Nephron progenitor cell (in vitro differentiated cells): ENCODE data around the gene MYO1E.
"Not testable (repeated sequence)": the region's sequence is repeated elsewhere in the genome, so short reads cannot be mapped to it uniquely, and the experiment has no call there.

Experiments used
- DNase-seq: peaks from one replicate; pipeline ENCODE4 v3.0.0; 2021
- H3K27ac Mint-ChIP-seq: 2 replicates; pipeline ENCODE4 v1.8.0; 2021; ENCODE audit warnings: mild to moderate bottlenecking, moderate library complexity, mixed read lengths
- H3K27me3 Mint-ChIP-seq: 2 replicates; pipeline ENCODE4 v1.8.0; 2021; ENCODE audit warnings: mild to moderate bottlenecking, low read depth, mixed read lengths; ENCODE audit not compliant: poor library complexity
- H3K36me3 Mint-ChIP-seq: 2 replicates; pipeline ENCODE4 v1.8.0; 2021; ENCODE audit warnings: low read depth, mixed read lengths
- H3K4me1 Mint-ChIP-seq: 2 replicates; pipeline ENCODE4 v1.8.0; 2021; ENCODE audit warnings: mixed read lengths
- H3K4me3 Mint-ChIP-seq: 2 replicates; pipeline ENCODE4 v1.8.0; 2021; ENCODE audit warnings: mild to moderate bottlenecking, moderate library complexity, mixed read lengths
- H3K9me3 Mint-ChIP-seq: 2 replicates; pipeline ENCODE4 v1.8.0; 2021; ENCODE audit warnings: mild to moderate bottlenecking, moderate library complexity, mixed read lengths
- TF ChIP-seq, protein P1 (sequence below): fragments of 200-600 bp; sonication (generic); IDR thresholded peaks from 2 replicates; pipeline ENCODE4 v1.5.0; 2021; ENCODE audit warnings: antibody characterized with exemption

Gene MYO1E

DNA sequence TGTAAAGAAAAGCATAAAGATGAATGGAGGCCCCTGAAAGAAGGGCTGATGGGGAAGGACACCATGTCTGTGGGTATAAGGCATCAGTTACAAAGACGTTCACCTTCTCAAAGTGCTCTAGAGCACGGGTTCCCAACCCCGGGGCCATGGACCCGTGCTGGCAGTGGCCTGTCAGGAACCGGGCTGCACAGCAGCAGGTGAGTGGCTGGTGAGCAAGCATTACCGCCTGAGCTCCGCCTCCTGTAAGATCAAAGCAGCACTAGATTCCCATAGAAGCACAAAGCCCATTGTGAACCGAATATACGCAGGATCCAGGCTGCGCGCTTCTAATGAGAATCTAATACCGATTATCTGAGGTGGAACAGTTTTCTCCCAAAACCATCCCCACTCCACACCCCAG is 25.7 kb downstream of the MYO1E start:
- H3K27me3 Mint-ChIP-seq: peaks cover 3% of the 10 kb centered on the region
- no peak for DNase-seq

DNA sequence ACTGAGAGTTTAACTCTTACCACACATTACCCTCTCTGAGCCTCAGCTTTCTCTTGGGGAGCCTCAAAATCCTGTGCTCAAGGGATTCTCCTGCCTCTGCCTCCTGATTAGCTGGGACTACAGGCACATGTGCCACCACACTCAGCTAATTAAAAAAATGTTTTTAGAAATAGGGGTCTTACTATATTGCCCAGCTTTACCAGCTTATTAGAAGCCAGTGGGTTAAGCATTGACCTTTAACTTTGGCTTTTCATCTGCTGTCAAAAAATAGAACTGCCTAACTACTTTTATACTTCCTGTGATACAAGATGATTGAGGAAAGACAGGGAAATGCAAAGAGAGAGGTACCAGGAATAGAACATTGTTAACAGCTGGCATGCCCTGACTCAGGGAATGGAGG is 27.3 kb downstream of the MYO1E start:
- H3K9me3 Mint-ChIP-seq: peaks cover 35% of the 10 kb centered on the region
- H3K27ac Mint-ChIP-seq: no peak overlapping the region
- peaks cover 24% of the 10 kb centered on the region for H3K36me3 Mint-ChIP-seq
- H3K27me3 Mint-ChIP-seq: no peaks in the 10 kb centered on the region
- H3K4me3 Mint-ChIP-seq: no peak overlapping the region
- TF ChIP-seq, protein P1, sequence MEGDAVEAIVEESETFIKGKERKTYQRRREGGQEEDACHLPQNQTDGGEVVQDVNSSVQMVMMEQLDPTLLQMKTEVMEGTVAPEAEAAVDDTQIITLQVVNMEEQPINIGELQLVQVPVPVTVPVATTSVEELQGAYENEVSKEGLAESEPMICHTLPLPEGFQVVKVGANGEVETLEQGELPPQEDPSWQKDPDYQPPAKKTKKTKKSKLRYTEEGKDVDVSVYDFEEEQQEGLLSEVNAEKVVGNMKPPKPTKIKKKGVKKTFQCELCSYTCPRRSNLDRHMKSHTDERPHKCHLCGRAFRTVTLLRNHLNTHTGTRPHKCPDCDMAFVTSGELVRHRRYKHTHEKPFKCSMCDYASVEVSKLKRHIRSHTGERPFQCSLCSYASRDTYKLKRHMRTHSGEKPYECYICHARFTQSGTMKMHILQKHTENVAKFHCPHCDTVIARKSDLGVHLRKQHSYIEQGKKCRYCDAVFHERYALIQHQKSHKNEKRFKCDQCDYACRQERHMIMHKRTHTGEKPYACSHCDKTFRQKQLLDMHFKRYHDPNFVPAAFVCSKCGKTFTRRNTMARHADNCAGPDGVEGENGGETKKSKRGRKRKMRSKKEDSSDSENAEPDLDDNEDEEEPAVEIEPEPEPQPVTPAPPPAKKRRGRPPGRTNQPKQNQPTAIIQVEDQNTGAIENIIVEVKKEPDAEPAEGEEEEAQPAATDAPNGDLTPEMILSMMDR: no peak
- DNase-seq: no peak
- H3K4me1 Mint-ChIP-seq: peaks cover 5% of the 10 kb centered on the region

More for the DNA sequence above, 25.7 kb downstream of the MYO1E start:
- no peak overlapping the region for H3K4me3 Mint-ChIP-seq
- peaks cover 14% of the 10 kb centered on the region for H3K4me1 Mint-ChIP-seq
- TF ChIP-seq, protein P1: no peak
- H3K36me3 Mint-ChIP-seq: peaks cover 24% of the 10 kb centered on the region
- H3K9me3 Mint-ChIP-seq: peaks cover 28% of the 10 kb centered on the region
- H3K27ac Mint-ChIP-seq: no peak overlapping the region

DNA sequence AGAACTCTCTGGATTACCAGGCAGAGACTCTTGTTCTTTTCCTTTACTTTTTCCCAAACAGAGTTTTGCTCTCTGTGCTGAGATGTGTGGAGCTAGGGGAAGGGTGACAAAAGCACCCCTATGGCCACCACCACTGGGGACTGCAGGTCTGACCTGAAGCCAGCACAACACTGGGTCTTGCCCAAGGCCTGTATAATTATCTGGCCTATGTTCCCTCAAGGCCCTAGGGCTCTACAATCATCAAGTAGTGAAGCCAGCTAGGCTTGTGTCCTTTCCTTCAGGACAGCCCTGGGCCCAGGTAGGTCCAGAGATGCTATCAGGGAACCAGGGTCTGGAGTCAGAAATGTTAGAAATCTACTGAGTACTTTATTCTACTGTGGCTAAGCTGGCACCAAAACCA is 28.4 kb downstream of the MYO1E start:
- Mint-ChIP-seq H3K36me3 (peaks cover 25% of the 10 kb centered on the region), H3K27me3 (no peaks in the 10 kb centered on the region)

DNA sequence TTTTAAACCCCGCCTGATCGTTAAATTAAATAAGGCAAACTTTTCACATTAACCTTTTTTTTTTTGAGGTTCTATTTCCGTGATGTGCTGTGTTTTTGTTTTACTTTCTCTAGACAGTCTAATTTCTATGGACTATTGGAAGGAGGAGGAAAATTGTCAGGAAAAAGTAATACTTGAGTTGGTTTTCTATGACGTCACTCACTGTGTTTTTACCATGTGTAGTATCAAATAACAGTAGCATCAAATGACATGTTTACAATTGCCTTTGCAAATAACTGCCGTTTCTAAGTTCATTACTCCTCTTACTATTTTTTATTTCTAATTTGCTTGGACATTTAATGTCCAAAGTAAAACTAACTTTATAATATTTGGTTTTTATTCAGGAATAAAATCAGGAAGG is 32.3 kb downstream of the MYO1E start:
- Mint-ChIP-seq H3K36me3 (peaks cover 28% of the 10 kb centered on the region), H3K4me1 (peaks cover 10% of the 10 kb centered on the region), H3K27me3 (peaks cover 4% of the 10 kb centered on the region), H3K27ac (no peak overlapping the region), H3K9me3 (peaks cover 48% of the 10 kb centered on the region), H3K4me3 (no peak overlapping the region)
- DNase-seq: no peak
- TF ChIP-seq, protein P1: no peak

More for the DNA sequence above, 28.4 kb downstream of the MYO1E start:
- no peak overlapping the region for H3K27ac Mint-ChIP-seq
- H3K4me1 Mint-ChIP-seq: peaks cover 5% of the 10 kb centered on the region
- TF ChIP-seq, protein P1: no peak
- no peak for DNase-seq
- H3K4me3 Mint-ChIP-seq: no peak overlapping the region
- peaks cover 40% of the 10 kb centered on the region for H3K9me3 Mint-ChIP-seq

DNA sequence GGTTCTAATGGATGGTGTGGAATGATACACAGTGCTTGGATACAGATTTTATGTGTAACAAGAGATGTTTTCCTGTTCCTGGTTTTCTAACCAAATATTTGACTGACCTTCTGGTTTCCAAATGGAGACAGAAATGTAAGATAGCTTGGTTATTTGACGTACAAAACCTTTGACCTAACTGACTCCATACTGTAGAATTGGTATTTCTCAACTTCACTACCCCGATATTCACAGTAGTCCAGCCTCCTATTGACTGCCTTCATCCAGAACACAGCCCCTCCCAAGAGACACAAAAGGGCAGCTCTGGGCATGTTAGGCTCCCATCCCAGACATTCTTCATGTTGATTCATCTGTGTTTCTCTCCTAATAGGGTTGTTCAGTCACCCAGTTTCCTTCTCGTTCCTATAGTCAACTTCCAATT is 33.4 kb downstream of the MYO1E start:
- H3K36me3 Mint-ChIP-seq: peaks cover 28% of the 10 kb centered on the region
- TF ChIP-seq, protein P1: no peak
- peaks cover 43% of the 10 kb centered on the region for H3K9me3 Mint-ChIP-seq
- H3K4me3 Mint-ChIP-seq: no peak overlapping the region
- H3K27ac Mint-ChIP-seq: no peak overlapping the region
- peaks cover 20% of the 10 kb centered on the region for H3K4me1 Mint-ChIP-seq
- no peak for DNase-seq
- peaks cover 4% of the 10 kb centered on the region for H3K27me3 Mint-ChIP-seq

DNA sequence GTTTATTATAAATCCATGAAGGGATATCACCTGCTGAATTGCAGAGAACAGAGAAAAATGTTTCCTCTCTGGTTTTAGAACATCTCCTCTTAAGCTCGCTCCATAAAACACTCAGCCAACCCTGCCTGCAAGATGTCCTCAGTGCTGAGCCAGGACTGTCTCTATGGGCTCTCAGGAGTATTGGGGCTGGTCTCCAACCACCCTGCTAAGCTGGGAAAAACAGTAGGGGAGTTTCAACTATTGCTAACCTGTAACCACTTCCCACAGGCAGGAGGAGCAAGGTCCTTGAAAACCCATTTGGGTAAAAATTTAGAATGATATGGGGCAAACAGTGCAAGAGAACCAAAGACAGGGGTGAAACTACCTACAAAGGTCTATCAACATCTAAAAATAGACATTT is 34.3 kb downstream of the MYO1E start:
- H3K27ac Mint-ChIP-seq: no peak overlapping the region
- H3K9me3 Mint-ChIP-seq: peaks cover 35% of the 10 kb centered on the region
- TF ChIP-seq, protein P1: no peak
- peaks cover 22% of the 10 kb centered on the region for H3K36me3 Mint-ChIP-seq
- H3K4me3 Mint-ChIP-seq: no peak overlapping the region
- H3K27me3 Mint-ChIP-seq: peaks cover 4% of the 10 kb centered on the region
- peaks cover 28% of the 10 kb centered on the region for H3K4me1 Mint-ChIP-seq
- DNase-seq: no peak

DNA sequence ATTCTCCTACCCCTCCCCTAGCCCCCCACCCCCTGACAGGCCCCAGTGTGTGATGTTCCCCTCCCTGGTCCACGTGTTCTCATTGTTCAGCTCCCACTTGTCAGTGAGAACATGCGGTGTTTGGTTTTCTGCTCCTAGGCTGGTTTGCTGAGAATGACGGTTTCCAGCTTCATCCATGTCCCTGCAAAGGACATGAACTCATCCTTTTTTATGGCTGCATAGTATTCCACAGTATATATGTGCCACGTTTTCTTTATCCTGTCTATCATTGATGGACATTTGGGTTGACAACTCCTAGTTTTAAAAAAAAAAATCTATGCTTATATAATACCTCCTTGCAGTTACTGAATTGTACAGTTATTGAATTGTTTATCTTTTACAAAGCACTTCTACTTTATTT is 35.9 kb downstream of the MYO1E start:
- not testable (repeated sequence) for H3K4me3 Mint-ChIP-seq, H3K27ac Mint-ChIP-seq, H3K36me3 Mint-ChIP-seq, H3K27me3 Mint-ChIP-seq, DNase-seq
- H3K4me1 Mint-ChIP-seq: peaks cover 33% of the 10 kb centered on the region
- peaks cover 18% of the 10 kb centered on the region for H3K9me3 Mint-ChIP-seq
